ENCODE results near the gene TMEM244.
"Not testable (repeated sequence)": the region's sequence is repeated elsewhere in the genome, so short reads cannot be mapped to it uniquely, and the experiment has no call there.

DNA sequence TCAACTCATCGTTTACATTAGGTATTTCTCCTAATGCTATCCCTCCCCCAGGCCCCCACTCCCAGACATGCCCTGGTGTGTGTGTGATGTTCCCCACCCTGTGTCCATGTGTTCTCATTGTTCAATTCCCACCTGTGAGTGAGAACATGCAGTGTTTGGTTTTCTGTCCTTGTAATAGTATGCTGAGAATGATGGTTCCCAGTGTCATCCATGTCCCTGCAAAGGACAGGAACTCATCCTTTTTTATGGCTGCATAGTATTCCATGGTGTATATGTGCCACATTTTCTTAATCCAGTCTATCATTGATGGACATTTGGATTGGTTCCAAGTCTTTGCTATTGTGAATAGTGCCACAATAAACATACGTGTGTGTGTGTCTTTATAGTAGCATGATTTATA lies 54.0 kb downstream of the TMEM244 start:
- TF ChIP-seq, protein P1, sequence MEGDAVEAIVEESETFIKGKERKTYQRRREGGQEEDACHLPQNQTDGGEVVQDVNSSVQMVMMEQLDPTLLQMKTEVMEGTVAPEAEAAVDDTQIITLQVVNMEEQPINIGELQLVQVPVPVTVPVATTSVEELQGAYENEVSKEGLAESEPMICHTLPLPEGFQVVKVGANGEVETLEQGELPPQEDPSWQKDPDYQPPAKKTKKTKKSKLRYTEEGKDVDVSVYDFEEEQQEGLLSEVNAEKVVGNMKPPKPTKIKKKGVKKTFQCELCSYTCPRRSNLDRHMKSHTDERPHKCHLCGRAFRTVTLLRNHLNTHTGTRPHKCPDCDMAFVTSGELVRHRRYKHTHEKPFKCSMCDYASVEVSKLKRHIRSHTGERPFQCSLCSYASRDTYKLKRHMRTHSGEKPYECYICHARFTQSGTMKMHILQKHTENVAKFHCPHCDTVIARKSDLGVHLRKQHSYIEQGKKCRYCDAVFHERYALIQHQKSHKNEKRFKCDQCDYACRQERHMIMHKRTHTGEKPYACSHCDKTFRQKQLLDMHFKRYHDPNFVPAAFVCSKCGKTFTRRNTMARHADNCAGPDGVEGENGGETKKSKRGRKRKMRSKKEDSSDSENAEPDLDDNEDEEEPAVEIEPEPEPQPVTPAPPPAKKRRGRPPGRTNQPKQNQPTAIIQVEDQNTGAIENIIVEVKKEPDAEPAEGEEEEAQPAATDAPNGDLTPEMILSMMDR (IDR thresholded peaks at IDR 0.05) = not testable (repeated sequence)
- TF ChIP-seq POLR2A (IDR thresholded peaks at IDR 0.05) = not testable (repeated sequence)

Measured in Peyer's patch (tissue), 4 donors.